ENCODE data around the gene LRRK2. TPM values are rescaled to one million over a fixed set of nuclear protein-coding genes. Genes with fewer than 3 reads are reported as not detected.

Gene LRRK2
- total RNA-seq, 4 donors from 2014 or later = 3.6 to 20.8 (median 11.1) TPM

DNA sequence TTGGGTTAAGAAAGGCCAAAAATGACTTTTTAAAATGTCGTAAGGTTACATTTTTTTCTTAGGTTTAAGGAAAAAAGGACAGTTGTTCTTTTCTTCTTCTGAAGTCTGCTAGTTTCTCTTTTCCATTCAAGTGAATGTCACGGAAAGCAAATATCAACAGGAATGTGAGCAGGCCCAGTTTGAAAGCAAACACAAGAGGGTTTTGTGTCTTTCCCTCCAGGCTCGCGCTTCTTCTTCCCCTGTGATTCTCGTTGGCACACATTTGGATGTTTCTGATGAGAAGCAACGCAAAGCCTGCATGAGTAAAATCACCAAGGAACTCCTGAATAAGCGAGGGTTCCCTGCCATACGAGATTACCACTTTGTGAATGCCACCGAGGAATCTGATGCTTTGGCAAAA, 85.4 kb downstream of the LRRK2 start:
- Histone ChIP-seq H3K4me3 (no peak overlapping the region), H3K27me3 (no peaks in the 10 kb centered on the region), H3K27ac (no peak overlapping the region), H3K36me3 (peaks cover 7% of the 10 kb centered on the region), H3K4me1 (peaks cover 7% of the 10 kb centered on the region), H3K9me3 (no peaks in the 10 kb centered on the region)
- WGBS = 89% methylated on average over 9 of the region's 9 CpGs
- TF ChIP-seq EP300 (IDR thresholded peaks at IDR 0.05) = no peak
- no peak for TF ChIP-seq POLR2AphosphoS5 (IDR thresholded peaks at IDR 0.05)
- TF ChIP-seq, protein P1, sequence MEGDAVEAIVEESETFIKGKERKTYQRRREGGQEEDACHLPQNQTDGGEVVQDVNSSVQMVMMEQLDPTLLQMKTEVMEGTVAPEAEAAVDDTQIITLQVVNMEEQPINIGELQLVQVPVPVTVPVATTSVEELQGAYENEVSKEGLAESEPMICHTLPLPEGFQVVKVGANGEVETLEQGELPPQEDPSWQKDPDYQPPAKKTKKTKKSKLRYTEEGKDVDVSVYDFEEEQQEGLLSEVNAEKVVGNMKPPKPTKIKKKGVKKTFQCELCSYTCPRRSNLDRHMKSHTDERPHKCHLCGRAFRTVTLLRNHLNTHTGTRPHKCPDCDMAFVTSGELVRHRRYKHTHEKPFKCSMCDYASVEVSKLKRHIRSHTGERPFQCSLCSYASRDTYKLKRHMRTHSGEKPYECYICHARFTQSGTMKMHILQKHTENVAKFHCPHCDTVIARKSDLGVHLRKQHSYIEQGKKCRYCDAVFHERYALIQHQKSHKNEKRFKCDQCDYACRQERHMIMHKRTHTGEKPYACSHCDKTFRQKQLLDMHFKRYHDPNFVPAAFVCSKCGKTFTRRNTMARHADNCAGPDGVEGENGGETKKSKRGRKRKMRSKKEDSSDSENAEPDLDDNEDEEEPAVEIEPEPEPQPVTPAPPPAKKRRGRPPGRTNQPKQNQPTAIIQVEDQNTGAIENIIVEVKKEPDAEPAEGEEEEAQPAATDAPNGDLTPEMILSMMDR (IDR thresholded peaks at IDR 0.05) = no peak
- no peak for TF ChIP-seq POLR2A (IDR thresholded peaks at IDR 0.05)
- no peak for DNase-seq (ENCODE audit: low spot score in 2 of 2)

DNA sequence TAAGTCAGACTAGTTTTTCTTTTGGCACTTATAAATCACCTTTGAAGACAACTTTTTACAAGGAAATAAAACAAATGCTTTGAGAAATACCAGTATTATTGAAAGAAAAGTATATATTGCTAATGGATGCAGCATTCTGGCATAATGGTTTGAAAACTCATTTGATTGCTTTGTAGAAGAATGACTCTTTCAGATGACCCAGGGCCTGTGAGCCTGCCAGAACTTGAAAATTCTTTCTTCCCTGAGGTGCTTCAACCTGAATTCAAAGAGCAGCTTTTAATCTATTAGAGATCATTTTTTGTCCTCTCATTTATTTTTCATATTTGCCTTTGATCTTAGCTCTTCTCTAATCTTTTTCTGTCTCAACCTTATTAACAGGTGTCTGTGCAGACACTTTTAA, 87.4 kb downstream of the LRRK2 start:
- TF ChIP-seq EP300 (IDR thresholded peaks at IDR 0.05) = no peak
- no peak for TF ChIP-seq POLR2A (IDR thresholded peaks at IDR 0.05)
- TF ChIP-seq, protein P1 (IDR thresholded peaks at IDR 0.05) = no peak
- no peak for TF ChIP-seq POLR2AphosphoS5 (IDR thresholded peaks at IDR 0.05)
- Histone ChIP-seq H3K9me3 (no peaks in the 10 kb centered on the region), H3K36me3 (peaks cover 10% of the 10 kb centered on the region), H3K27ac (no peak overlapping the region), H3K4me3 (no peak overlapping the region), H3K27me3 (no peaks in the 10 kb centered on the region), H3K4me1 (peaks cover 7% of the 10 kb centered on the region)
- DNase-seq (ENCODE audit: low spot score in 2 of 2) = no peak

DNA sequence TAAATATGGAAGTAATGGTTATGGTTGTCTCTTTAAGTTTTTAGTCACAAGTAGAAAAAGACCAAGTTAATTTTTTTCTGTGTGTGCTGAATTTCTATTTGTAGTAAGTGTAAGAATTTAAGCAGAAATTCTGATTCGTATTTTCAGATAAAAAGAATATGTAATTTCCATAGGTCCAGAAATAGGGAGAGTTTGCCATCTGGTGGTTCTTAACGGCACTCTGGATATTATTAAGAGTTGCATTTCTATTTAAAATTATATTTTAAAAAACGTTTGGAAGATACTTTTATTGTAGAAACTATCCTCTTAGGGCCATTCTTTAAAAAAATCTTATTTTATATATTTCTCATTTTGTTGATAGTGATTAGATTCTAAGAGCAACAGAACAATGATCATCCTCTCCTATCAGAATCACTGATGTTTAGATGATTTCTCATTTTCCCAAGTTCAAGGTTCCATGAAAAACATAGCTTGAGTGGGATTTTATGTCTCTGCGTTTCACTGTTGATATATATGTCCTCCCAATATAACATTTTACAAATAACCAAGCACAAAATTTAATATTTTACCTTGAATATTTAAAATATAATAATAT, 88.3 kb downstream of the LRRK2 start:
- no peak for DNase-seq (ENCODE audit: low spot score in 2 of 2)
- Histone ChIP-seq H3K4me3 (no peak overlapping the region), H3K4me1 (peaks cover 7% of the 10 kb centered on the region), H3K9me3 (no peaks in the 10 kb centered on the region), H3K27ac (no peak overlapping the region), H3K36me3 (peaks cover 10% of the 10 kb centered on the region), H3K27me3 (no peaks in the 10 kb centered on the region)
- 24% methylated on average over 4 of the region's 4 CpGs for WGBS
- TF ChIP-seq POLR2A (IDR thresholded peaks at IDR 0.05) = no peak
- TF ChIP-seq, protein P1 (IDR thresholded peaks at IDR 0.05) = peak in 1 of 2 donors; percentile 30

DNA sequence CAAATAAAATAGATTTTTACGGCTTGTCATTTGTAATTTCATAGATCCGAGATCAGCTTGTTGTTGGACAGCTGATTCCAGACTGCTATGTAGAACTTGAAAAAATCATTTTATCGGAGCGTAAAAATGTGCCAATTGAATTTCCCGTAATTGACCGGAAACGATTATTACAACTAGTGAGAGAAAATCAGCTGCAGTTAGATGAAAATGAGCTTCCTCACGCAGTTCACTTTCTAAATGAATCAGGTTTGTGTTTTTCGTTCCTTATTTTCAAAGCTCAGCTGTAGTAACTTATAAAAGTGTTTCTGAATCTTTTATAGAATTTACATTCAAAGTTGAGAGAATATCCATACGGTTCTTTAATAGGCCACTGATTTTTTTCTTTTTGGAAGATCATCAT, 89.1 kb downstream of the LRRK2 start:
- peaks cover 7% of the 10 kb centered on the region for H3K4me1 ChIP-seq
- no peaks in the 10 kb centered on the region for H3K9me3 ChIP-seq
- no peak overlapping the region for H3K27ac ChIP-seq
- DNase-seq (ENCODE audit: low spot score in 2 of 2) = no peak
- TF ChIP-seq EP300 (IDR thresholded peaks at IDR 0.05) (no peak), POLR2AphosphoS5 (IDR thresholded peaks at IDR 0.05) (no peak), POLR2A (IDR thresholded peaks at IDR 0.05) (no peak)
- TF ChIP-seq, protein P1 (IDR thresholded peaks at IDR 0.05) = no peak
- no peak overlapping the region for H3K4me3 ChIP-seq
- peaks cover 10% of the 10 kb centered on the region for H3K36me3 ChIP-seq
- no peaks in the 10 kb centered on the region for H3K27me3 ChIP-seq
- WGBS = 90% methylated on average over 10 of the region's 10 CpGs

GRCh38 chr12:40314927-40315326, 90.1 kb downstream of the LRRK2 start:
- Histone ChIP-seq H3K27ac (no peak overlapping the region), H3K4me1 (peaks cover 7% of the 10 kb centered on the region), H3K27me3 (no peaks in the 10 kb centered on the region), H3K9me3 (no peaks in the 10 kb centered on the region), H3K4me3 (no peak overlapping the region), H3K36me3 (peaks cover 10% of the 10 kb centered on the region)
- no peak for DNase-seq (ENCODE audit: low spot score in 2 of 2)
- TF ChIP-seq, protein P1 (IDR thresholded peaks at IDR 0.05) = no peak
- TF ChIP-seq POLR2A (IDR thresholded peaks at IDR 0.05) (no peak), EP300 (IDR thresholded peaks at IDR 0.05) (no peak), POLR2AphosphoS5 (IDR thresholded peaks at IDR 0.05) (no peak)

All from suprapubic skin (tissue), 4 donors.